GM12878 (cell line): ENCODE data around the gene DNMT3L. TPM values are rescaled to one million over a fixed set of nuclear protein-coding genes. Genes with fewer than 3 reads are reported as not detected.

Source experiments
- ATAC-seq: fragments of 200-7000 bp; cut with Tn5 transposase; 3 replicates; pipeline ENCODE4 v1.9.1; 2020; ENCODE audit warnings: mild to moderate bottlenecking, moderate library complexity
- BruUV-seq: library from RNA; stranded (reverse); fragments of 400-500 nt; replicated peaks from 2 replicates; lab custom pipeline; 2021; lab: Mats Ljungman, UMichigan
- CTCF ChIA-PET: fragments of 300-600 bp; sonication (Branson Sonifier 250); formaldehyde crosslinking; extraction: SDS; loops from one replicate; lab custom pipeline; 2021; ENCODE audit warnings: inconsistent platforms; lab: Yijun Ruan, JAX
- POLR2A ChIA-PET: fragments of 350-600 bp; formaldehyde crosslinking; extraction: SDS; loops from one replicate; lab custom pipeline; 2021; ENCODE audit warnings: inconsistent platforms; lab: Charles Lee
- RAD21 ChIA-PET: fragments of 300-600 bp; sonication (Branson Sonifier 250); formaldehyde crosslinking; loops from one replicate; lab custom pipeline; 2023; ENCODE audit warnings: antibody characterized with exemption; ENCODE audit not compliant: unreplicated experiment; lab: Charles Lee
- SMC1A ChIA-PET: fragments of 300-600 bp; sonication (Branson Sonifier 250); formaldehyde crosslinking; loops from one replicate; lab custom pipeline; 2023; ENCODE audit not compliant: unreplicated experiment, uncharacterized antibody; lab: Charles Lee
- DNase-seq: peaks from one replicate; pipeline ENCODE4 v3.0.0-alpha.2; 2011; ENCODE audit warnings: low read depth, low spot score
- FAIRE-seq: peaks from 3 replicates; lab custom pipeline; 2011; peaks lifted over from hg19 to GRCh38; lab: Jason Lieb, UNC
- H2AFZ ChIP-seq: 2 replicates; pipeline ENCODE4 v1.6.0; 2011; ENCODE audit warnings: low read depth, low read length, control low read depth; ENCODE audit not compliant: control insufficient read depth
- H3K27ac ChIP-seq: 2 replicates; pipeline ENCODE4 v1.5.1; 2011; ENCODE audit warnings: control low read depth; ENCODE audit not compliant: control insufficient read depth, insufficient read depth
- H3K27me3 ChIP-seq, 2 experiments: replicated peaks in 1 of 2; 2 replicates each; pipeline versions ENCODE4 v1.6.0 to v1.6.1; 2011; ENCODE audit warnings: low read length in 1 of 2; ENCODE audit not compliant: control insufficient read depth in 2 of 2, insufficient read depth in 2 of 2
- H3K36me3 ChIP-seq, 2 experiments: 2 replicates each; pipeline ENCODE4 v1.5.1; 2011; ENCODE audit warnings: low read length in 1 of 2; ENCODE audit not compliant: control insufficient read depth in 2 of 2, insufficient read depth in 2 of 2
- H3K4me1 ChIP-seq: 2 replicates; pipeline ENCODE4 v1.6.1; 2011; ENCODE audit warnings: mild to moderate bottlenecking, low read length, moderate library complexity, mixed read lengths; ENCODE audit not compliant: control insufficient read depth, insufficient read depth
- H3K4me2 ChIP-seq: 2 replicates; pipeline ENCODE4 v1.6.0; 2011; ENCODE audit warnings: control low read depth; ENCODE audit not compliant: control insufficient read depth, insufficient read depth
- H3K4me3 ChIP-seq: fragments of 200-600 bp; sonication (generic); 2 replicates; pipeline ENCODE4 v1.5.1; 2016
- H3K79me2 ChIP-seq: 2 replicates; pipeline ENCODE4 v1.6.0; 2011; ENCODE audit warnings: low read length; ENCODE audit not compliant: control insufficient read depth, insufficient read depth
- H3K9ac ChIP-seq: 2 replicates; pipeline ENCODE4 v1.8.0; 2011; ENCODE audit warnings: low read length, control low read depth, mixed read lengths; ENCODE audit not compliant: control insufficient read depth, insufficient read depth
- H3K9me3 ChIP-seq: replicated peaks from 3 replicates; pipeline ENCODE4 v1.5.1; 2011; ENCODE audit warnings: mild to moderate bottlenecking, low read length; ENCODE audit not compliant: control insufficient read depth, insufficient read depth
- H4K20me1 ChIP-seq: 2 replicates; pipeline ENCODE4 v1.6.0; 2011; ENCODE audit not compliant: control insufficient read depth, insufficient read depth
- EP300 ChIP-seq, 2 experiments: fragments of 150-350 bp in 1 of 2; IDR thresholded peaks; 2 replicates each; pipeline ENCODE4 v1.6.1; 2011 to 2012; ENCODE audit warnings: low read depth in 2 of 2, low read length in 2 of 2, borderline replicate concordance in 1 of 2, improper control_type of control experiment in 1 of 2, inconsistent platforms in 1 of 2; ENCODE audit not compliant: control insufficient read depth in 1 of 2
- GABPA ChIP-seq: IDR thresholded peaks from 2 replicates; pipeline ENCODE4 v1.6.1; 2014; ENCODE audit warnings: antibody characterized with exemption, low read depth, mild to moderate bottlenecking, inconsistent platforms
- NR2C2 ChIP-seq: IDR thresholded peaks from 2 replicates; pipeline ENCODE4 v1.6.1; 2011; ENCODE audit warnings: borderline replicate concordance, low read depth; ENCODE audit not compliant: control insufficient read depth, insufficient read length
- RFX5 ChIP-seq: IDR thresholded peaks from 2 replicates; pipeline ENCODE4 v1.6.1; 2011; ENCODE audit warnings: low read depth, low read length, improper control_type of control experiment
- SMAD1 ChIP-seq: fragments of 450-650 bp; IDR thresholded peaks from 2 replicates; pipeline ENCODE4 v1.6.1; 2018; ENCODE audit warnings: mild to moderate bottlenecking, low read depth; ENCODE audit not compliant: partially characterized antibody
- SPI1 ChIP-seq: IDR thresholded peaks from 2 replicates; pipeline ENCODE4 v1.6.1; 2011; ENCODE audit warnings: low read depth, mild to moderate bottlenecking, low read length, moderate library complexity, borderline replicate concordance; ENCODE audit not compliant: insufficient read depth
- TCF3 ChIP-seq: IDR thresholded peaks from 2 replicates; pipeline ENCODE4 v1.6.1; 2012; ENCODE audit warnings: low read depth, mild to moderate bottlenecking, low read length, borderline replicate concordance; ENCODE audit not compliant: insufficient read depth
- ZNF592 ChIP-seq: fragments of 450-650 bp; IDR thresholded peaks from 2 replicates; pipeline ENCODE4 v1.6.1; 2017; ENCODE audit warnings: mild to moderate bottlenecking, moderate library complexity
- WGBS: methylation state at CpG from one replicate; pipeline ENCODE4 v1.1.6; 2016; ENCODE audit warnings: low lambda C conversion rate; ENCODE audit not compliant: insufficient replicate concordance, insufficient coverage; ENCODE audit errors: missing lambda C conversion rate; 5-methylcytosine and 5-hydroxymethylcytosine counted together
- in situ Hi-C: fragments of 300-500 bp; cut with MboI; formaldehyde crosslinking; loops from 9 replicates; pipeline ENCODE4 v1.14.3; 2018; ENCODE audit warnings: mixed read lengths
- intact Hi-C: fragments of 100-400 bp; cut with micrococcal nuclease; formaldehyde crosslinking; loops from one replicate; pipeline ENCODE4 v1.14.2; 2022; ENCODE audit not compliant: unreplicated experiment
- polyA plus RNA-seq, 11 experiments: library from polyadenylated mRNA; depleted of rRNA in 4 of 11; unstranded in 6 of 11; stranded (reverse) in 5 of 11; fragments of >200 nt; fragmentation: Nextera tagmentation in 4 of 11; fragmentation: Illumina TruSeq in 1 of 11; extraction: Ambion mirVana in 4 of 11; extraction: Trizol in 1 of 11; gene quantifications; 1 replicate in 1 of 11; 2 replicates in 10 of 11; pipeline versions ENCODE4 v1.2.1 to v1.2.3, GENCODE V29; 2011 to 2016; ENCODE audit warnings: inconsistent platforms in 2 of 11, missing spikeins in 2 of 11, low read depth in 1 of 11
- total RNA-seq, 4 experiments: library from RNA; depleted of rRNA in 3 of 4; stranded (reverse); fragments of >200 nt in 3 of 4; fragmentation: Illumina TruSeq in 1 of 4; extraction: Trizol in 1 of 4; gene quantifications; 2 replicates each; pipeline versions ENCODE4 v1.2.1 to v1.2.3, GENCODE V29; 2013 to 2021

DNMT3L gene
- total and polyA plus RNA-seq, 10 of the 15 experiments (the other 5 are each of a cell fraction or from before 2014, with no cell fraction given): not detected

GRCh38 chr21:44305691-44306090 lies 44.0 kb upstream of the DNMT3L start:
- Histone ChIP-seq H3K27me3 (no peaks in the 10 kb centered on the region), H4K20me1 (no peaks in the 10 kb centered on the region; the same call in 1 of the 2 replicates), H3K9ac (no peak overlapping the region; the same call in 1 of the 2 replicates), H3K4me2 (no peak overlapping the region), H3K4me1 (peaks cover 11% of the 10 kb centered on the region), H3K4me3 (no peak overlapping the region), H2AFZ (no peak overlapping the region), H3K79me2 (peaks cover 48% of the 10 kb centered on the region), H3K36me3 (peaks cover 0 to 9% of the 10 kb centered on the region in 2 experiments; a peak in 3 of 4 replicates), H3K9me3 (no peaks in the 10 kb centered on the region), H3K27ac (no peak overlapping the region)
- ATAC-seq (no peak), FAIRE-seq (no peak), DNase-seq (no peak)
- ChIA-PET POLR2A (no interaction called here), RAD21 (interaction anchor here (2.0 kb wide), 1 partner anchor 10 kb away, joined by 9 read pairs; no protein-coding TSS in a partner anchor), CTCF (interaction anchor here (1.5 kb wide), 1 partner anchor 10 kb away, joined by 3 read pairs; no protein-coding TSS in a partner anchor), SMC1A (interaction anchor here (1.1 kb wide), 1 partner anchor 174 kb away, joined by 3 read pairs; no protein-coding TSS in a partner anchor)
- no TSS peak for BruUV-seq
- 75% methylated on average over 9 of the region's 9 CpGs for WGBS
- intact Hi-C loops: no loop called here
- TF ChIP-seq TCF3 (no peak), RFX5 (no peak), GABPA (no peak), EP300 (IDR thresholded peaks at IDR 0.05; ENCODE audit: borderline replicate concordance in 1 of 2, control insufficient read depth in 1 of 2, low read depth in 2 of 2, low read length in 2 of 2) (no peak), ZNF592 (no peak), SPI1 (peak; percentile 57; the same call in 1 of the 2 replicates), NR2C2 (no peak), SMAD1 (no peak)
- in situ Hi-C loops: no loop called here
